ENCODE data around the gene PLPP4. TPM values are rescaled to one million over a fixed set of nuclear protein-coding genes. Genes with fewer than 3 reads are reported as not detected.

PLPP4 gene
- total and polyA plus RNA-seq, 9 donors = 0.15 to 0.72 (median 0.31) TPM; not detected in 3

DNA sequence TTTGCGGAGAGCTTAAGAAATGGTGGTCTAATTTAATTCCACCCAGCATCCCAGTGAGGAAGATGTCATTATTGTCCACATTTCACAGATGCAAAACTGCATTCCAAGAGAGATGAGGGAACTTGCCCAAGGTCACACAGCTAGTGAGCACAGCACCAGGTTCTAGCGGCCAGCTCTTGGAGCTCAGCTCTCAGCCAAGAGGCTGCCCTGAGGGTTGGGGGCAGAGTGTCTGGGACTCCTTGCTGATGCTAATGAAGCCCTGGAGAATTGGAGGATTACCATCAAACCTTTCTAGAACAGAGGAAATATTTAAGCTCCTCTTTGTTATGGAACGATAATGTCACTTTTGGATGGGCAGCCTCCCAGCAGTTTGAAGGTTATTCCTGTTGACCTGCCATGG lies 48.0 kb downstream of the PLPP4 start:
- no peak overlapping the region for H3K27ac ChIP-seq
- TF ChIP-seq EP300 (IDR thresholded peaks at IDR 0.05) (no peak), POLR2A (IDR thresholded peaks at IDR 0.05) (no peak)
- TF ChIP-seq, protein P1, sequence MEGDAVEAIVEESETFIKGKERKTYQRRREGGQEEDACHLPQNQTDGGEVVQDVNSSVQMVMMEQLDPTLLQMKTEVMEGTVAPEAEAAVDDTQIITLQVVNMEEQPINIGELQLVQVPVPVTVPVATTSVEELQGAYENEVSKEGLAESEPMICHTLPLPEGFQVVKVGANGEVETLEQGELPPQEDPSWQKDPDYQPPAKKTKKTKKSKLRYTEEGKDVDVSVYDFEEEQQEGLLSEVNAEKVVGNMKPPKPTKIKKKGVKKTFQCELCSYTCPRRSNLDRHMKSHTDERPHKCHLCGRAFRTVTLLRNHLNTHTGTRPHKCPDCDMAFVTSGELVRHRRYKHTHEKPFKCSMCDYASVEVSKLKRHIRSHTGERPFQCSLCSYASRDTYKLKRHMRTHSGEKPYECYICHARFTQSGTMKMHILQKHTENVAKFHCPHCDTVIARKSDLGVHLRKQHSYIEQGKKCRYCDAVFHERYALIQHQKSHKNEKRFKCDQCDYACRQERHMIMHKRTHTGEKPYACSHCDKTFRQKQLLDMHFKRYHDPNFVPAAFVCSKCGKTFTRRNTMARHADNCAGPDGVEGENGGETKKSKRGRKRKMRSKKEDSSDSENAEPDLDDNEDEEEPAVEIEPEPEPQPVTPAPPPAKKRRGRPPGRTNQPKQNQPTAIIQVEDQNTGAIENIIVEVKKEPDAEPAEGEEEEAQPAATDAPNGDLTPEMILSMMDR (IDR thresholded peaks at IDR 0.05) = no peak
- H3K27me3 ChIP-seq = no peaks in the 10 kb centered on the region
- H3K36me3 ChIP-seq = no peaks in the 10 kb centered on the region
- DNase-seq = no peak
- no peaks in the 10 kb centered on the region for H3K4me1 ChIP-seq (ENCODE audit: insufficient read depth)
- H3K4me3 ChIP-seq = no peak overlapping the region
- WGBS, 3 donors = 70 to 85% (median 77%) methylated on average over 3 of the region's 3 CpGs
- intact Hi-C loops (cut with DNase I) = no loop called here
- no peaks in the 10 kb centered on the region for H3K9me3 ChIP-seq

GRCh38 chr10:120505866-120506265 lies 48.8 kb downstream of the PLPP4 start:
- intact Hi-C loops (cut with DNase I) = no loop called here
- Histone ChIP-seq H3K9me3 (no peaks in the 10 kb centered on the region), H3K27ac (no peak overlapping the region), H3K27me3 (no peaks in the 10 kb centered on the region), H3K4me1 (ENCODE audit: insufficient read depth) (no peaks in the 10 kb centered on the region), H3K36me3 (no peaks in the 10 kb centered on the region), H3K4me3 (no peak overlapping the region)
- TF ChIP-seq POLR2A (IDR thresholded peaks at IDR 0.05) = no peak
- TF ChIP-seq, protein P1 (IDR thresholded peaks at IDR 0.05) = no peak
- no peak for TF ChIP-seq EP300 (IDR thresholded peaks at IDR 0.05)
- 84% methylated on average over 4 of the region's 4 CpGs for WGBS, 3 donors
- DNase-seq = no peak

DNA sequence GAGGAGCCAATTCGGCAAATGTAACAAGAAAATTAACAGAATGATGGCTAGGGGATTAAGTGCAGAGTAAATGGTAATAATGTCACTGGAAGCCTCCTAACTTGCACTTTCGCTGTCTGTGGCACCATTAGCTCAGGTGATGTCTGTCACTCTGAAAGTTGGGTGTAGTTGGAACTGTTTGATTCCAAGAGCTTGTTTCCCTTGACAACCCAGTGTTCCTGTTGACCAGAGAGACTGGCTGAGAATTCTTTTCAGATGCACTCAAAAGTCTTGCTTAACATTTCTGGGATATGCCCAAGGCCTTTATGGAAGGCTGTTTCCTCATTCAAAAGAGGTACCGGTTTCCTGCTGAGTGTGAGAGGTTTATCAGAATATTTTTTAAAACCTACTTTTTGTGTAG lies 49.6 kb downstream of the PLPP4 start:
- no peaks in the 10 kb centered on the region for H3K4me1 ChIP-seq (ENCODE audit: insufficient read depth)
- H3K27ac ChIP-seq = no peak overlapping the region
- no peaks in the 10 kb centered on the region for H3K27me3 ChIP-seq
- TF ChIP-seq, protein P1 (IDR thresholded peaks at IDR 0.05) = no peak
- TF ChIP-seq POLR2A (IDR thresholded peaks at IDR 0.05) (no peak), EP300 (IDR thresholded peaks at IDR 0.05) (no peak)
- H3K9me3 ChIP-seq = no peaks in the 10 kb centered on the region
- no peak for DNase-seq
- no peaks in the 10 kb centered on the region for H3K36me3 ChIP-seq
- no peak overlapping the region for H3K4me3 ChIP-seq
- intact Hi-C loops (cut with DNase I) = no loop called here
- 73 to 82% (median 79%) methylated on average over 3 of the region's 3 CpGs for whole genome bisulfite sequencing, 3 donors

GRCh38 chr10:120507175-120507574 lies 50.1 kb downstream of the PLPP4 start:
- 68 to 81% (median 69%) methylated on average over 1 of the region's 1 CpG for WGBS, 3 donors
- DNase-seq = no peak
- H3K36me3 ChIP-seq = no peaks in the 10 kb centered on the region
- H3K27ac ChIP-seq = no peak overlapping the region
- no peaks in the 10 kb centered on the region for H3K27me3 ChIP-seq
- no peaks in the 10 kb centered on the region for H3K9me3 ChIP-seq
- no peaks in the 10 kb centered on the region for H3K4me1 ChIP-seq (ENCODE audit: insufficient read depth)
- H3K4me3 ChIP-seq = no peak overlapping the region
- TF ChIP-seq, protein P1 (IDR thresholded peaks at IDR 0.05) = no peak
- intact Hi-C loops (cut with DNase I) = no loop called here

DNA sequence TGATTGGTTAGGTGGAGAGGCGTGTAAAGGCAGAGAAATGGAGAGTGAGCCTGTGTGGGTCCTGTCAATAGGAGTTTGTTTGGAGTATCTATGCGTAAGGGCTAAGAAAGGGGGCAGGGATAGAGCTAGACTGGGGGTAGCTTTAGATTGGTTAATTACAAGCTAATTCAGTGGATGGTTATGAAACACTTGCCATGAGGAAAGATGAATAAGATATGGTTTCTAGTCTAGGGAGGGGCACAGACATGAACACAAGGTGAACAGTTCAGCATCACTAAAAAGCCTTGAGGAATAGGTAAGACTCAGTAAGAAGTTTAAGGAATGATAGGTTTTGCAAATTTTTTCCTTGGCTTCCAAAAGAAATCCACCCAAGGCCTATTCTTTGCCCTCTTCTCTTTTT lies 50.6 kb downstream of the PLPP4 start:
- 71 to 75% (median 72%) methylated on average over 2 of the region's 2 CpGs for WGBS, 3 donors
- Histone ChIP-seq H3K4me3 (no peak overlapping the region), H3K27me3 (no peaks in the 10 kb centered on the region), H3K4me1 (ENCODE audit: insufficient read depth) (no peaks in the 10 kb centered on the region), H3K27ac (no peak overlapping the region), H3K9me3 (no peaks in the 10 kb centered on the region), H3K36me3 (no peaks in the 10 kb centered on the region)
- intact Hi-C loops (cut with DNase I) = no loop called here
- TF ChIP-seq, protein P1 (IDR thresholded peaks at IDR 0.05) = no peak
- DNase-seq = no peak

Measured in ovary (tissue), 9 donors.